Measurements from ENCODE around the gene LPIN1. TPM values are rescaled to one million over a fixed set of nuclear protein-coding genes. Genes with fewer than 3 reads are reported as not detected.

The LPIN1 gene
- total RNA-seq, 2 experiments from 2014 or later, result 40.6 to 42.9 TPM

DNA sequence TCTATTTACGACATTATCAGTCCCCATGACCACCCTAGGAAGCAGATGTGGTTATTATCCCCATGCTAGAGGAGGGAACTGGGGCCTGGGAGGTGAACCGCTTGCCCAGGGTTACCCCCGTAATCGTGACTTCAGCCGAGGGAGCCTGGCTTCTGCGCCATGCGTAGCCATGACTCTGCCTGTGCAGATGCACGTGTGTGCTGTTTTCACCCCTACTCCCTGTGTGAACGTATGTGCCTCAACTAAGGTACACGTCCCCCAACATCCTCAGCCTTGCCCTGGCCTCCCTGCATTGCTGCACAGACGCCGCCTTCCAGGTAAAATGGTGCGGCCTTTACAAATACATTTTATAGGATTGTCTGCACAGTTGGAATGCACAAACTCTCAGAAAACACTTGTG is 40.2 kb downstream of the LPIN1 start:
- ChIA-PET POLR2A (no interaction called here), CTCF (interaction anchor here (10.9 to 12.8 kb wide), 2 partner anchors 89 to 100 kb away, joined by 168 to 171 read pairs; no protein-coding TSS in a partner anchor)
- intact Hi-C loops (cut with DNase I, micrococcal nuclease), result no loop called here
- no peak overlapping the region for H3K27ac Mint-ChIP-seq
- no peak overlapping the region for H3K4me3 Mint-ChIP-seq
- H3K9me3 Mint-ChIP-seq (ENCODE audit: low read depth), result no peaks in the 10 kb centered on the region
- H3K27me3 Mint-ChIP-seq, result no peaks in the 10 kb centered on the region
- ATAC-seq (no peak), DNase-seq (no peak)
- H3K4me1 Mint-ChIP-seq, result peaks cover 4% of the 10 kb centered on the region
- peaks cover 63% of the 10 kb centered on the region for H3K36me3 Mint-ChIP-seq (ENCODE audit: low read depth)

DNA sequence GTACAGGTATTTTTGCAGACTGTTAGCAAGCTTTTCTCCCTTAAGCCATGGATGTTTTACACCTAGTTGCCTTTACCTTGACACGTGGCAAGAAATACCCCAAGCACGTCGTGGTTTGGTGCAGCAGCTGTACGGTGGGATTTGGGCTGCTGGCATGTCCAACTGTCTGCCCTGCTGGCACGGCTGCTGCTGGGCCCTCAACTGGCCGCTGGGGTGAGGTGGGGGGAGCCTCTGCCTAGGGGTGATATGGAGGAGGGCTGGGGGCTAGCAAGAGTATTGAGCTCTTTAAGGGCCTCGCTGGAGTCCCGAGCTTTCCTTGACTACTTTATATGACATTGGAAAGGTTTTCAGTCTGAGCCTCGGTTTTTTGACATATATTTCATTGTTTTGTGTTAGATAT is 41.6 kb downstream of the LPIN1 start:
- intact Hi-C loops (cut with DNase I, micrococcal nuclease), result no loop called here
- ATAC-seq, result no peak
- H3K36me3 Mint-ChIP-seq (ENCODE audit: low read depth), result peaks cover 68% of the 10 kb centered on the region
- CTCF ChIA-PET, result interaction anchor here (0.6 to 12.8 kb wide), 6 partner anchors 8 to 1716 kb away, joined by 3 to 171 read pairs (median 4); no protein-coding TSS in a partner anchor
- H3K27ac Mint-ChIP-seq, result no peak overlapping the region
- DNase-seq, result no peak
- H3K9me3 Mint-ChIP-seq (ENCODE audit: low read depth), result no peaks in the 10 kb centered on the region
- peaks cover 4% of the 10 kb centered on the region for H3K4me1 Mint-ChIP-seq
- H3K27me3 Mint-ChIP-seq, result no peaks in the 10 kb centered on the region
- POLR2A ChIA-PET, result no interaction called here
- no peak overlapping the region for H3K4me3 Mint-ChIP-seq

DNA sequence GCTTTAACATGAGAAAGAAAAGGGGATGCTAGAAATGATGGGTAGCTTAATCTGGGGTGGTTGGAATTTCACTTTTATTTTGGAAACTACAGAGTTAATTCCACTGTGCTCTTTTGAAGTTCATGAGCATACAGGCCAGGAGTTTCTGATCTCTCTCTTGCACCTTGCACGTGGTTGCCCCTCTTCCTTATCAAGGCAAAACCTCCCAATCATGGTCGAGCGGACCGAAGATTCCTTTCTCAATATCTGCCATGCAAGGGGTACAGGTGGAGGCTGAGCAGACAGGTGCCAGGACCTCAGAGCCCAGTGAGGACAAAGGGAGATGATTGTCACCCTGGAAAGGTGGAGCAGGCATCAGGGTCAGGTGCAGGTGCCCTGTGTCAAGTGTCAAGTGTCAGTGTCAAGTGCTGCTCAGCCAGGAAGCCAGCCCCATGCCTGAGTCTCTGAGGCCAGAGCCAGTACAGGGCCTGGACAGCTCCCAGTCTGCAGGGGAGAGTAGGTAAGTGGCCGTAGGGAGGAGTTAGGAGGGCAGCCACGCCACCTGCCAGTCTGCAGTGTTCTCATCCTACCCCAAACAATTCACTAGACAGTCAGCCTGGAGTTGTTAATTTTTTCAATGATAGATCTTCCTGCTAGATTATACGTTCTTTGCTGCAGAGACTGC is 42.2 kb downstream of the LPIN1 start:
- DNase-seq (no peak), ATAC-seq (no peak)
- H3K4me1 Mint-ChIP-seq, result peaks cover 4% of the 10 kb centered on the region
- no peaks in the 10 kb centered on the region for H3K27me3 Mint-ChIP-seq
- peaks cover 72% of the 10 kb centered on the region for H3K36me3 Mint-ChIP-seq (ENCODE audit: low read depth)
- no peak overlapping the region for H3K27ac Mint-ChIP-seq
- ChIA-PET CTCF (interaction anchor here (0.6 to 12.8 kb wide), 6 partner anchors 9 to 1715 kb away, joined by 3 to 171 read pairs (median 4); no protein-coding TSS in a partner anchor), POLR2A (no interaction called here)
- intact Hi-C loops (cut with DNase I, micrococcal nuclease), result no loop called here
- H3K9me3 Mint-ChIP-seq (ENCODE audit: low read depth), result no peaks in the 10 kb centered on the region
- no peak overlapping the region for H3K4me3 Mint-ChIP-seq

- intact Hi-C loops (cut with DNase I, micrococcal nuclease), result no loop called here
- DNase-seq (no peak), ATAC-seq (no peak)
- Mint-ChIP-seq H3K4me1 (peaks cover 4% of the 10 kb centered on the region), H3K27me3 (no peaks in the 10 kb centered on the region), H3K9me3 (ENCODE audit: low read depth) (no peaks in the 10 kb centered on the region), H3K4me3 (no peak overlapping the region), H3K27ac (no peak overlapping the region), H3K36me3 (ENCODE audit: low read depth) (peaks cover 72% of the 10 kb centered on the region)
- ChIA-PET POLR2A (no interaction called here), CTCF (interaction anchor here (2.3 kb wide), 1 partner anchor 10 kb away, joined by 9 read pairs; no protein-coding TSS in a partner anchor)
Observed at GRCh38 chr2:11789243-11789642, 42.8 kb downstream of the LPIN1 start.

DNA sequence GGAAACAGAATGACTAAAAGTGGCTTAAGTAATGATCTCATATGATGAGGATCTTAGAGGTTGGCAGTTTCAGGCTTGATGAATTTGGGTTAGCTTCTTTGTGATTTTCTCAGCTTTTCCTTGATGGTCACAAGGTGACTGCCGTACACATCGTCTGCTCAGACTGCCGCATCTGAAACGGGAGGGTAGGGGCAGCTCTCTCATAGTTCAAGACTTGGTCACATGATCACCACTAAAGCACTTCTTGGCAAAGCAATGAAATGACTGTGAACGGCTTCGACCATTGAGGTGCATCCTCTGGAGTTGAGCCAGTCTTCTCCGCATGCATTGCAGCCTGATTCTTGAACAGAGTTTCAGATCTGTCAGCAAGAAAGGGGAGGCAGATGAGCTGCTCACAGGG is 43.8 kb downstream of the LPIN1 start:
- Mint-ChIP-seq H3K27me3 (no peaks in the 10 kb centered on the region), H3K4me1 (peaks cover 4% of the 10 kb centered on the region), H3K4me3 (no peak overlapping the region), H3K36me3 (ENCODE audit: low read depth) (peaks cover 64% of the 10 kb centered on the region), H3K27ac (no peak overlapping the region), H3K9me3 (ENCODE audit: low read depth) (no peaks in the 10 kb centered on the region)
- ChIA-PET CTCF (interaction anchor here (0.5 to 2.5 kb wide), 7 partner anchors 11 to 1217 kb away, joined by 3 to 9 read pairs (median 4); no protein-coding TSS in a partner anchor), POLR2A (no interaction called here)
- DNase-seq (no peak), ATAC-seq (no peak)
- intact Hi-C loops (cut with DNase I, micrococcal nuclease), result no loop called here

- Mint-ChIP-seq H3K36me3 (ENCODE audit: low read depth) (peaks cover 71% of the 10 kb centered on the region), H3K9me3 (ENCODE audit: low read depth) (no peaks in the 10 kb centered on the region), H3K4me1 (no peaks in the 10 kb centered on the region), H3K27ac (no peak overlapping the region), H3K27me3 (no peaks in the 10 kb centered on the region), H3K4me3 (no peak overlapping the region)
- ChIA-PET CTCF (no interaction called here), POLR2A (no interaction called here)
- DNase-seq (no peak), ATAC-seq (no peak)
- intact Hi-C loops (cut with DNase I, micrococcal nuclease), result no loop called here
Observed at GRCh38 chr2:11795590-11795989, 49.2 kb downstream of the LPIN1 start.

DNA sequence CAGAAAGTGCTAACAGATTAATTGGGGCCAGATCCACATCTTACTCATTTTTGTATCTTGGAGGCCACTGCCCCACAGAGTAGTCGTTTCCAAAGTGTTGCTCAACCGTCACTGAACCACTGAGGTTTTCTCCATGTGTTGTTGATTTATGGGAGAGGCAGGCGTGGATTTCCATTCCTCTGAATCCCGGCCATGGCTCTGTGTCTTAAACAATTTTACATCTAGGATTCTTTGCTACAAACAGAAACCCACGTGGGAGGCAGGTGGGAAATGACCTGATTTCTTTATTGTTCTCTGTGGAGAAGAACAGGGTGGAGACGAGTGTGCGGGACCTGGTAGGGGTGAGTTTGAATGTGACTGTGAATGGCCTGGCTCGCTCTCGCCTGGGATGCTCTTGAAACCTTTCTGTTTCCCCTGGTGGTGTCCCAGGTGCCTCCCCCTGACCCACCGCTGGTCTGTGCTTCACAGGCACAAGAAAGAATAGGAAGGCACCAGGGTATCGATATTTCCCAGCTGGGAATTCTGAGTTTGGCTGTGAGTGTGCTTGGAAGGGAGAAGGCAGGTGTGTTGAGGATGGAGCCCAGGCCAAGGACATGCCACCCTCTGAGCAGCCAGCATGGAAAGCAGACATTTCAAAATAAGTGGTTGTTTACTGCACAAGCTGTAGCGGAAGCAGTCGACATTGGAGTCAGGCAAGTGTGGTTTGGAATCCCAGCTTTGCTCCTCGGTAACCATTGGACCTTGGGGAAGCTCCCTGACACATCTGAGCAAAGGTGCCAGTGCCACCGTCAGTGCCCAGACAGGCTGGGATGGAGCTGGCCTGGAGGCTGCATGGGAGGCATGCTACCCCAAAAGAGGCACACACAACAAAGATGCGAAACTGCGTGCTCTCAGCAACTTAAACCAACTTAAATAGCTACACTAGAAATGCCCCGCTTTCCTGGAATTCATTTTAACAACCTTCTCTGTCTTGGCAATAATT is 50.0 kb downstream of the LPIN1 start:
- Mint-ChIP-seq H3K27me3 (no peaks in the 10 kb centered on the region), H3K4me1 (no peaks in the 10 kb centered on the region), H3K9me3 (ENCODE audit: low read depth) (no peaks in the 10 kb centered on the region), H3K4me3 (no peak overlapping the region), H3K27ac (no peak overlapping the region), H3K36me3 (ENCODE audit: low read depth) (peaks cover 72% of the 10 kb centered on the region)
- intact Hi-C loops (cut with DNase I, micrococcal nuclease), result no loop called here
- ChIA-PET CTCF (interaction anchor here (0.6 to 0.7 kb wide), 2 partner anchors 124 to 289 kb away, joined by 3 to 4 read pairs; no protein-coding TSS in a partner anchor), POLR2A (no interaction called here)
- ATAC-seq (no peak), DNase-seq (no peak)

GRCh38 chr2:11797846-11798245 is 51.4 kb downstream of the LPIN1 start:
- H3K4me1 Mint-ChIP-seq, result no peaks in the 10 kb centered on the region
- H3K36me3 Mint-ChIP-seq (ENCODE audit: low read depth), result peaks cover 61% of the 10 kb centered on the region
- intact Hi-C loops (cut with DNase I, micrococcal nuclease), result no loop called here
- no peak for DNase-seq
- no peak overlapping the region for H3K27ac Mint-ChIP-seq
- H3K27me3 Mint-ChIP-seq, result no peaks in the 10 kb centered on the region
- no peak overlapping the region for H3K4me3 Mint-ChIP-seq
- ChIA-PET CTCF (no interaction called here), POLR2A (no interaction called here)
- ATAC-seq, result no peak
- no peaks in the 10 kb centered on the region for H3K9me3 Mint-ChIP-seq (ENCODE audit: low read depth)

DNA sequence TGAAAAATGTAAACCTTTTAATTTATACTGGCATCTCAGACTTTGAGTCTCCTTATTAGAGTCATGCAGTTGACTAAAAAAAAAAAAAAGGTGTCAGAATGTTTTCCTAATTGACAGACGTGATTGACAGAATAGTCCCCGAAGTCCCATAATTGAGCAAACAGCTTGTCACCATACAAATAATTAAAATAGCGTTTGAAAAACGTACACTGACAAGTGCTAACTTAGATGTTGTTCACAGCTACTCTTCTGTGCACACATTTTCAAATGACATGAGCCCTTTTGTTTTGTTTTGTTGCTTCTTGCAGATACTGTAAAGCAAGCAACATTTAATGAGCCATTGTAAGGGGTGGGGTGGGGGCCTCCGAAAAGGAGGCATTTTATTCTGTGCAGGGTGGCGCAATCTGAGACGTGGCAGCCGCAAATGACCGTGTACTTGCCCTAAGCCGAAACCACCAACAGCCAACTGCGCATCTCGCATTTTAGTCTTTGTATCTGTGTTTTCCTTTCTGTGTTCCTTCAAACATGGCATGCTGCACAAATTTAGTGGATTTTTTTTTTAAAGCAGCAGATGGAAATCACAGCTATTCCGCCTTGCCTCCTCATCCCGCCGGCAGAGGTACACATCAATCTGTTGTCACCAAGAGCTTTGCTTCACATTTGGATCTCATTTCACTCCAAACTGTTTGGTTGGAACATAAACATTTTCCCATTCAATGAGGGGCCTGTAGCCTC is 52.4 kb downstream of the LPIN1 start:
- DNase-seq (no peak), ATAC-seq (no peak)
- Mint-ChIP-seq H3K4me1 (no peaks in the 10 kb centered on the region), H3K4me3 (no peak overlapping the region), H3K27ac (no peak overlapping the region), H3K36me3 (ENCODE audit: low read depth) (peaks cover 59% of the 10 kb centered on the region), H3K27me3 (no peaks in the 10 kb centered on the region), H3K9me3 (ENCODE audit: low read depth) (no peaks in the 10 kb centered on the region)
- intact Hi-C loops (cut with DNase I, micrococcal nuclease), result no loop called here
- ChIA-PET CTCF (interaction anchor here (1.3 kb wide), 1 partner anchor 30 kb away, joined by 3 read pairs; no protein-coding TSS in a partner anchor), POLR2A (no interaction called here)

DNA sequence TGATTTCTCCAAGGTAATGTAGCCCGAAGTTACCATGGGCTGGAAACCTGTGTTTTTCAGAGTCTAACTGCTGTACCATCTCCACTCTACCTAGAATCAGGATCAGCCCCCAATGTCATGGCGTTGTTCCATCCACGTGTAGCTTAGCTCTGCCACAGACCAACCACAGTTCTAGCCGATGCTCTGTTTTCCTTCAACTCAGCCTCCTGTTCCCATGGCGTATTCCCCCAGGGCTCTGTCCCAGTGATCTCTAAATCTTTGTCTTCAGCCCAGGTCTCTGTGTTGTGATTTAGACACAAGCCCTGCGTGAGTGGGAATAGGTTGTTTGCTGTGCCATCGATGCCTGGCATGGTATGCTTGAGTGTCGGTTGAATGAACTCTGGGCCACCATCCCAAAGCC is 53.4 kb downstream of the LPIN1 start:
- Mint-ChIP-seq H3K4me1 (no peaks in the 10 kb centered on the region), H3K36me3 (ENCODE audit: low read depth) (peaks cover 63% of the 10 kb centered on the region), H3K27me3 (no peaks in the 10 kb centered on the region), H3K27ac (no peak overlapping the region), H3K9me3 (ENCODE audit: low read depth) (no peaks in the 10 kb centered on the region), H3K4me3 (no peak overlapping the region)
- ChIA-PET CTCF (interaction anchor here (1.3 kb wide), 1 partner anchor 29 kb away, joined by 3 read pairs; no protein-coding TSS in a partner anchor), POLR2A (no interaction called here)
- intact Hi-C loops (cut with DNase I, micrococcal nuclease), result no loop called here
- DNase-seq (no peak), ATAC-seq (no peak)

GRCh38 chr2:11802782-11803191 is 56.4 kb downstream of the LPIN1 start:
- H3K27me3 Mint-ChIP-seq, result no peaks in the 10 kb centered on the region
- no peak for ATAC-seq
- H3K27ac Mint-ChIP-seq, result no peak overlapping the region
- H3K4me1 Mint-ChIP-seq, result peaks cover 9% of the 10 kb centered on the region
- H3K4me3 Mint-ChIP-seq, result no peak overlapping the region
- ChIA-PET POLR2A (no interaction called here), CTCF (interaction anchor here (1.2 kb wide), 1 partner anchor 21 kb away, joined by 4 read pairs; no protein-coding TSS in a partner anchor)
- no peaks in the 10 kb centered on the region for H3K9me3 Mint-ChIP-seq (ENCODE audit: low read depth)
- DNase-seq, result no peak
- intact Hi-C loops (cut with DNase I, micrococcal nuclease), result no loop called here
- peaks cover 61% of the 10 kb centered on the region for H3K36me3 Mint-ChIP-seq (ENCODE audit: low read depth)
